Mucosa of descending colon (tissue), 3 donors: ENCODE data around the gene EYA2. TPM values are rescaled to one million over a fixed set of nuclear protein-coding genes. Genes with fewer than 3 reads are reported as not detected.
"Not testable (repeated sequence)": the region's sequence is repeated elsewhere in the genome, so short reads cannot be mapped to it uniquely, and the experiment has no call there.

Source experiments
- ATAC-seq: fragments of 200-7000 bp; cut with Tn5 transposase; one replicate; pipeline ENCODE4 v1.9.1; 2020; ENCODE audit warnings: mild to moderate bottlenecking, moderate library complexity
- DNase-seq, 3 donors: peaks; one replicate each; pipeline ENCODE4 v3.0.0-alpha.2; 2020
- H3K36me3 ChIP-seq: fragments of 200-600 bp; one replicate; pipeline ENCODE4 v1.8.0; 2021; ENCODE audit warnings: low read depth, mild to moderate bottlenecking
- H3K4me1 ChIP-seq: fragments of 200-600 bp; one replicate; pipeline ENCODE4 v1.8.0; 2021; ENCODE audit warnings: low read depth, mild to moderate bottlenecking
- H3K4me3 ChIP-seq: fragments of 200-600 bp; one replicate; pipeline ENCODE4 v1.8.0; 2021; ENCODE audit warnings: mild to moderate bottlenecking
- H3K9me3 ChIP-seq: fragments of 200-600 bp; one replicate; pipeline ENCODE4 v1.8.0; 2021; ENCODE audit warnings: mild to moderate bottlenecking
- intact Hi-C, 2 donors: fragments of 100-400 bp; cut with DNase I in 1 of 2; cut with micrococcal nuclease in 1 of 2; formaldehyde crosslinking; loops; one replicate each; pipeline versions ENCODE4 v1.11.0 to v1.11.1; 2022; cut with DNase I, micrococcal nuclease
- total RNA-seq, 3 donors: library from RNA; stranded (reverse); fragmentation: NEBNext Ultra II Directional in 2 of 3; extraction: Animal tissue kit (Norgen Biotek cat#: 25700) in 2 of 3; gene quantifications; one replicate each; pipeline versions ENCODE4 v1.2.1 to v1.2.4, GENCODE V29; 2021 to 2023
- TF ChIP-seq, protein P1 (sequence below): fragments of 200-600 bp; IDR thresholded peaks from one replicate; pipeline ENCODE4 v1.8.0; 2022; ENCODE audit warnings: antibody characterized with exemption, mild to moderate bottlenecking
- donor health status: DM: no; HTN: no; CAD: no; lungs with moderate emphysema.
- donor health status: DM: no; HTN: no; CAD: no.
- donor health status: DM: no; HTN: yes; CAD: no.

Gene EYA2
- total RNA-seq, 3 donors from 2014 or later = 14.3 to 22.3 (median 19.5) TPM

DNA sequence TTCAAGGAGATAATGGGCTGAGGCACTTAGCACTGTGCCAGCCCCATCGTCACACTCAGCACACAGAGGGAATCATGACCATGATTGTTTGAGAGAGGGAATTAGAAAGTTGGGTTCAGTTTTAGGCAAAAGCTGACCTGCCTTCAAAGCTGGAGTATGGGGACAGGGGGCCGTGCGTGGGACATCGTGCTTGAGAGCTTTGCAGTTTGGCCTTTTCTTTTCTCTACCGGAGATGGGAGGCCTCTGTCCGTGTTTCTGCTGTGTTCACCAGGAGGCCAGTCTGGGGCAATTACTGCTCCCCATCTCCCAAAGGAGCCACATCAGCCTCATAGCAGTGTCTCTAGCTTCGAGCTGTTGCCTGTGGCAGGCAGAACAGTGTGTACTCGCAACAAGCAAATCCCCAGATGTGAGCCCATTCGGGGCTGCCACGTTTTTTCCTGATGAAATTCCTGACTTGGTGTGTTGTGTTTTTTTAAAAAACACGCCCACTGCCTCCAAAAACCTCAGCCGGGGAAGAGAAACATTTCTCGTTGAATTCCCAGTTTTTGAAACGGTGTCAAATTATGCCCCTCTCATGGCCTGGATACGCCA lies 20.2 kb downstream of the EYA2 start:
- Histone ChIP-seq H3K4me3 (no peak overlapping the region), H3K36me3 (no peaks in the 10 kb centered on the region), H3K9me3 (no peaks in the 10 kb centered on the region), H3K4me1 (no peaks in the 10 kb centered on the region)
- no peak for DNase-seq
- intact Hi-C loops = no loop called here
- no peak for ATAC-seq
- TF ChIP-seq, protein P1, sequence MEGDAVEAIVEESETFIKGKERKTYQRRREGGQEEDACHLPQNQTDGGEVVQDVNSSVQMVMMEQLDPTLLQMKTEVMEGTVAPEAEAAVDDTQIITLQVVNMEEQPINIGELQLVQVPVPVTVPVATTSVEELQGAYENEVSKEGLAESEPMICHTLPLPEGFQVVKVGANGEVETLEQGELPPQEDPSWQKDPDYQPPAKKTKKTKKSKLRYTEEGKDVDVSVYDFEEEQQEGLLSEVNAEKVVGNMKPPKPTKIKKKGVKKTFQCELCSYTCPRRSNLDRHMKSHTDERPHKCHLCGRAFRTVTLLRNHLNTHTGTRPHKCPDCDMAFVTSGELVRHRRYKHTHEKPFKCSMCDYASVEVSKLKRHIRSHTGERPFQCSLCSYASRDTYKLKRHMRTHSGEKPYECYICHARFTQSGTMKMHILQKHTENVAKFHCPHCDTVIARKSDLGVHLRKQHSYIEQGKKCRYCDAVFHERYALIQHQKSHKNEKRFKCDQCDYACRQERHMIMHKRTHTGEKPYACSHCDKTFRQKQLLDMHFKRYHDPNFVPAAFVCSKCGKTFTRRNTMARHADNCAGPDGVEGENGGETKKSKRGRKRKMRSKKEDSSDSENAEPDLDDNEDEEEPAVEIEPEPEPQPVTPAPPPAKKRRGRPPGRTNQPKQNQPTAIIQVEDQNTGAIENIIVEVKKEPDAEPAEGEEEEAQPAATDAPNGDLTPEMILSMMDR = no peak

- Histone ChIP-seq H3K36me3 (no peaks in the 10 kb centered on the region), H3K9me3 (no peaks in the 10 kb centered on the region), H3K4me3 (no peak overlapping the region), H3K4me1 (peaks cover 7% of the 10 kb centered on the region)
- TF ChIP-seq, protein P1 = no peak
- ATAC-seq = no peak
- intact Hi-C loops = no loop called here
- DNase-seq = no peak
Observed at GRCh38 chr20:46915575-46916257, 21.1 kb downstream of the EYA2 start.

GRCh38 chr20:46916258-46916603 lies 21.6 kb downstream of the EYA2 start:
- Histone ChIP-seq H3K9me3 (no peaks in the 10 kb centered on the region), H3K36me3 (no peaks in the 10 kb centered on the region), H3K4me3 (no peak overlapping the region), H3K4me1 (peaks cover 7% of the 10 kb centered on the region)
- intact Hi-C loops = no loop called here
- TF ChIP-seq, protein P1 = no peak
- DNase-seq (no peak), ATAC-seq (no peak)

GRCh38 chr20:46917155-46917554 lies 22.5 kb downstream of the EYA2 start:
- DNase-seq = no peak
- Histone ChIP-seq H3K9me3 (no peaks in the 10 kb centered on the region), H3K36me3 (no peaks in the 10 kb centered on the region), H3K4me3 (no peak overlapping the region), H3K4me1 (peaks cover 7% of the 10 kb centered on the region)
- TF ChIP-seq, protein P1 = no peak
- intact Hi-C loops = no loop called here
- no peak for ATAC-seq

- DNase-seq (peak in 1 of 3 donors; percentile 79), ATAC-seq (peak; percentile 88)
- H3K4me1 ChIP-seq = peaks cover 7% of the 10 kb centered on the region
- no peak overlapping the region for H3K4me3 ChIP-seq
- no peaks in the 10 kb centered on the region for H3K9me3 ChIP-seq
- intact Hi-C loops = no loop called here
- TF ChIP-seq, protein P1 = no peak
- H3K36me3 ChIP-seq = no peaks in the 10 kb centered on the region
Observed at GRCh38 chr20:46920114-46920513, 25.5 kb downstream of the EYA2 start.

GRCh38 chr20:46922841-46923240 lies 28.2 kb downstream of the EYA2 start:
- H3K9me3 ChIP-seq, DNase-seq, H3K4me1 ChIP-seq, intact Hi-C loops, H3K36me3 ChIP-seq, H3K4me3 ChIP-seq, ATAC-seq: not testable (repeated sequence)
